Endothelial cell of umbilical vein (primary cell): ENCODE data around the gene B4GALNT1. TPM values are rescaled to one million over a fixed set of nuclear protein-coding genes. Genes with fewer than 3 reads are reported as not detected.

Source experiments
- BruUV-seq: library from RNA; stranded (reverse); fragments of 400-500 nt; replicated peaks from 2 replicates; lab custom pipeline; 2021; lab: Mats Ljungman, UMichigan
- CTCF ChIA-PET: fragments of 300-600, 350-600 bp; sonication (Branson Sonifier 250); formaldehyde crosslinking; loops from one replicate; lab custom pipeline; 2021; ENCODE audit warnings: antibody characterized with exemption, inconsistent platforms; lab: Charles Lee
- POLR2A ChIA-PET: fragments of 300-600, 350-600 bp; sonication (Branson Sonifier 250); formaldehyde crosslinking; loops from one replicate; lab custom pipeline; 2021; ENCODE audit warnings: antibody characterized with exemption, inconsistent platforms; lab: Charles Lee
- DNase-seq: peaks from one replicate; pipeline ENCODE4 v3.0.0-alpha.2; 2011; ENCODE audit warnings: low read depth, low spot score
- FAIRE-seq: peaks from 2 replicates; lab custom pipeline; 2011; peaks lifted over from hg19 to GRCh38; lab: Jason Lieb, UNC
- H2AFZ ChIP-seq: 2 replicates; pipeline ENCODE4 v1.6.0; 2012; ENCODE audit warnings: low read depth, low read length, control low read depth, inconsistent platforms
- H3K27ac ChIP-seq: 2 replicates; pipeline ENCODE4 v1.5.1; 2011; ENCODE audit warnings: low read depth, mild to moderate bottlenecking, control low read depth, low read length, moderate library complexity; ENCODE audit not compliant: insufficient read depth
- H3K27me3 ChIP-seq, 2 experiments: 2 replicates each; pipeline versions ENCODE4 v1.6.0 to v1.6.1; 2011; ENCODE audit warnings: low read length in 2 of 2, mixed read lengths in 1 of 2; ENCODE audit not compliant: control insufficient read depth in 2 of 2, insufficient read depth in 2 of 2
- H3K36me3 ChIP-seq, 2 experiments: 2 replicates in 1 of 2; 3 replicates in 1 of 2; pipeline ENCODE4 v1.5.1; 2011; ENCODE audit warnings: low read length in 2 of 2, mild to moderate bottlenecking in 1 of 2, moderate library complexity in 1 of 2; ENCODE audit not compliant: control insufficient read depth in 2 of 2, insufficient read depth in 2 of 2; ENCODE audit errors: extremely low read depth in 1 of 2
- H3K4me1 ChIP-seq: 3 replicates; pipeline ENCODE4 v1.5.1; 2011; ENCODE audit warnings: mild to moderate bottlenecking, low read length; ENCODE audit not compliant: control insufficient read depth, insufficient read depth; ENCODE audit errors: extremely low read depth
- H3K4me2 ChIP-seq: 2 replicates; pipeline ENCODE4 v1.6.1; 2011; ENCODE audit warnings: low read length, control low read depth, mixed read lengths; ENCODE audit not compliant: insufficient read depth
- H3K4me3 ChIP-seq, 3 experiments: fragments of 200-600 bp in 1 of 3; sonication (generic), shearing (Covaris generic) in 1 of 3; replicated peaks in 1 of 3; 2 replicates each; pipeline ENCODE4 v1.5.1; 2011 to 2016; ENCODE audit warnings: control low read depth in 3 of 3, low read length in 3 of 3, mild to moderate bottlenecking in 2 of 3, inconsistent platforms in 1 of 3, low read depth in 1 of 3, moderate library complexity in 1 of 3; ENCODE audit not compliant: insufficient read depth in 1 of 3
- H3K79me2 ChIP-seq: 2 replicates; pipeline ENCODE4 v1.6.0; 2012; ENCODE audit warnings: low read length, inconsistent platforms; ENCODE audit not compliant: control insufficient read depth, insufficient read depth
- H3K9ac ChIP-seq: replicated peaks from 2 replicates; pipeline ENCODE3; 2011; ENCODE audit warnings: low read length, control low read depth; ENCODE audit not compliant: insufficient read depth; ENCODE audit errors: extremely low read depth
- H3K9me1 ChIP-seq: replicated peaks from 3 replicates; pipeline ENCODE4 v1.6.0; 2011; ENCODE audit warnings: mild to moderate bottlenecking, low read length; ENCODE audit not compliant: control insufficient read depth, insufficient read depth; ENCODE audit errors: extremely low read depth
- H3K9me3 ChIP-seq: replicated peaks from 2 replicates; pipeline ENCODE4 v1.5.1; 2012; ENCODE audit warnings: low read length, inconsistent platforms; ENCODE audit not compliant: control insufficient read depth, insufficient read depth
- H4K20me1 ChIP-seq: replicated peaks from 2 replicates; pipeline ENCODE3; 2011; ENCODE audit warnings: mild to moderate bottlenecking, low read length; ENCODE audit not compliant: control insufficient read depth, insufficient read depth; ENCODE audit errors: extremely low read depth
- CTCF ChIP-seq, 2 donors: IDR thresholded peaks; 1 replicate in 1 of 2; 2 replicates in 1 of 2; pipeline ENCODE4 v1.5.1; 2011; ENCODE audit warnings: low read length in 2 of 2, mild to moderate bottlenecking in 2 of 2, moderate library complexity in 2 of 2, control low read depth in 1 of 2, inconsistent platforms in 1 of 2, low read depth in 1 of 2; ENCODE audit not compliant: insufficient read depth in 1 of 2; ENCODE audit errors: extremely low read depth in 1 of 2
- EZH2 ChIP-seq: IDR thresholded peaks from 2 replicates; pipeline ENCODE4 v1.6.1; 2012; ENCODE audit warnings: borderline replicate concordance, low read depth, mild to moderate bottlenecking, moderate library complexity, low read length, inconsistent platforms; ENCODE audit not compliant: severe bottlenecking
- FOS ChIP-seq: IDR thresholded peaks from 2 replicates; pipeline ENCODE4 v1.6.1; 2011; ENCODE audit warnings: mild to moderate bottlenecking, low read length, moderate library complexity, borderline replicate concordance; ENCODE audit not compliant: insufficient read depth
- GATA2 ChIP-seq: IDR thresholded peaks from 2 replicates; pipeline ENCODE4 v1.7.0; 2011; ENCODE audit warnings: low read depth, mild to moderate bottlenecking, moderate library complexity, mixed read lengths, low read length; ENCODE audit not compliant: insufficient read length, insufficient read depth
- JUN ChIP-seq: IDR thresholded peaks from 2 replicates; pipeline ENCODE4 v1.6.1; 2011; ENCODE audit warnings: borderline replicate concordance, low read depth; ENCODE audit not compliant: insufficient read length, insufficient read depth
- MAX ChIP-seq: IDR thresholded peaks from 2 replicates; pipeline ENCODE4 v1.6.1; 2011; ENCODE audit not compliant: insufficient read depth, insufficient read length
- MYC ChIP-seq: IDR thresholded peaks from one replicate; pipeline ENCODE4 v1.6.1; 2011; ENCODE audit warnings: mild to moderate bottlenecking, low read depth, low read length
- POLR2A ChIP-seq: IDR thresholded peaks from 2 replicates; pipeline ENCODE4 v1.6.1; 2012; ENCODE audit warnings: low read depth, mild to moderate bottlenecking, control low read depth, low read length
- POLR2AphosphoS5 ChIP-seq: IDR thresholded peaks from 2 replicates; pipeline ENCODE4 v1.6.1; 2012; ENCODE audit warnings: low read depth, mild to moderate bottlenecking, control low read depth, low read length, moderate library complexity; ENCODE audit not compliant: insufficient read depth
- dilution Hi-C: fragments of 300-500 bp; cut with MboI; formaldehyde crosslinking; loops from one replicate; pipeline ENCODE4 v1.15.0; 2019; ENCODE audit warnings: low sequenced_read_pairs; ENCODE audit not compliant: extremely low pct_ligation_motif_present
- intact Hi-C: fragments of 100-400 bp; cut with micrococcal nuclease; formaldehyde crosslinking; loops from one replicate; pipeline ENCODE4 v1.10.0; 2022
- polyA plus RNA-seq, 4 experiments: library from polyadenylated mRNA; depleted of rRNA in 3 of 4; stranded (reverse) in 3 of 4; unstranded in 1 of 4; fragments of >200 nt; gene quantifications; 2 replicates each; pipeline versions ENCODE4 v1.2.1 to v1.2.3, GENCODE V29; 2011 to 2012; ENCODE audit warnings: missing spikeins in 1 of 4
- total RNA-seq: library from RNA; stranded (reverse); gene quantifications from 2 replicates; pipeline ENCODE4 v1.2.3, GENCODE V29; 2021

Gene B4GALNT1
- total and polyA plus RNA-seq, 2 donors (not counting 3 experiments of a cell fraction or from before 2014, with no cell fraction given): 0.33 to 0.35 TPM

GRCh38 chr12:57627501-57628279 lies 5.3 kb downstream of the B4GALNT1 start:
- POLR2A ChIA-PET: no interaction called here
- peaks cover 50 to 63% of the 10 kb centered on the region in 2 experiments for H3K27me3 ChIP-seq
- H2AFZ ChIP-seq: no peak overlapping the region
- intact Hi-C loops: no loop called here
- DNase-seq (no peak), FAIRE-seq (no peak)
- H3K36me3 ChIP-seq: no peaks in the 10 kb centered on the region
- H3K9me1 ChIP-seq: no peaks in the 10 kb centered on the region
- no TSS peak for BruUV-seq
- CTCF ChIA-PET: interaction anchor here (0.7 to 7.2 kb wide), 2 partner anchors 36 to 46 kb away, joined by 4 to 109 read pairs; no protein-coding TSS in a partner anchor
- H3K4me1 ChIP-seq: no peaks in the 10 kb centered on the region
- dilution Hi-C loops: no loop called here
- no peaks in the 10 kb centered on the region for H3K79me2 ChIP-seq
- H3K9ac ChIP-seq: no peak overlapping the region
- H3K27ac ChIP-seq: no peak overlapping the region
- no peaks in the 10 kb centered on the region for H4K20me1 ChIP-seq
- TF ChIP-seq GATA2 (no peak), JUN (no peak), FOS (no peak), EZH2 (peak; percentile 58), MAX (no peak), POLR2A (no peak), POLR2AphosphoS5 (no peak), MYC (no peak), CTCF (IDR thresholded peaks at IDR 0.05; ENCODE audit: extremely low read depth in 1 of 2, insufficient read depth in 1 of 2, low read depth in 1 of 2, low read length in 2 of 2) (peak in 1 of 2 donors; percentile 13)
- H3K4me2 ChIP-seq: no peak overlapping the region
- H3K9me3 ChIP-seq: no peaks in the 10 kb centered on the region
- no peak overlapping the region for H3K4me3 ChIP-seq
